Activated T-helper 1 cell treated with Interleukin-2 at 50 U/mL for 16 hours (primary cell): ENCODE measurements around the gene HSF4.

Experiments
- DNase-seq: peaks from one replicate; pipeline ENCODE4 v3.0.0-alpha.2; 2020; ENCODE audit warnings: low read depth

The HSF4 gene

GRCh38 chr16:67184995-67185650, 20.6 kb downstream of the HSF4 start:
- peak; percentile 66 for DNase-seq

GRCh38 chr16:67185651-67186134, 21.1 kb downstream of the HSF4 start:
- no peak for DNase-seq

GRCh38 chr16:67186550-67186950, 22.0 kb downstream of the HSF4 start:
- DNase-seq: no peak

GRCh38 chr16:67187175-67187890, 22.8 kb downstream of the HSF4 start:
- DNase-seq: no peak

GRCh38 chr16:67188323-67188722, 23.8 kb downstream of the HSF4 start:
- no peak for DNase-seq

GRCh38 chr16:67188798-67189197, 24.3 kb downstream of the HSF4 start:
- DNase-seq: no peak

- DNase-seq: no peak
These were observed 25.5 kb downstream of the HSF4 start, which contains the start of gene EXOC3L1 for GRCh38 chr16:67190041-67190440. Gene EXOC3L1, minus strand, starts transcription at chr16:67190136. Its CDS starts 460 bp downstream, at chr16:67189676.

- no peak for DNase-seq
These were observed 26.2 kb downstream of the HSF4 start for GRCh38 chr16:67190448-67191399.

GRCh38 chr16:67191411-67191994, 27.0 kb downstream of the HSF4 start:
- no peak for DNase-seq

GRCh38 chr16:67191995-67192681, 27.6 kb downstream of the HSF4 start, which contains the start of gene E2F4:
Gene E2F4, plus strand, starts transcription at chr16:67192155. Its CDS starts 73 bp downstream, at chr16:67192228.
- DNase-seq: peak; percentile 84

- DNase-seq: no peak
These were observed 28.3 kb downstream of the HSF4 start for GRCh38 chr16:67192781-67193361.

GRCh38 chr16:67193536-67193935, 29.0 kb downstream of the HSF4 start:
- DNase-seq: no peak

GRCh38 chr16:67194260-67194659, 29.7 kb downstream of the HSF4 start:
- no peak for DNase-seq

GRCh38 chr16:67195676-67196075, 31.1 kb downstream of the HSF4 start:
- no peak for DNase-seq

GRCh38 chr16:67196881-67197280, 32.3 kb downstream of the HSF4 start:
- DNase-seq: no peak

GRCh38 chr16:67197704-67198103, 33.2 kb downstream of the HSF4 start:
- DNase-seq: no peak

- no peak for DNase-seq
These were observed 33.7 kb downstream of the HSF4 start for GRCh38 chr16:67198238-67198734.

- no peak for DNase-seq
These were observed 34.7 kb downstream of the HSF4 start, which contains the start of gene ELMO3 for GRCh38 chr16:67199011-67199807. Gene ELMO3, plus strand, starts transcription at chr16:67199131. Its CDS starts 196 bp downstream, at chr16:67199327.

GRCh38 chr16:67199808-67200198, 35.3 kb downstream of the HSF4 start:
- no peak for DNase-seq

GRCh38 chr16:67200491-67200890, 35.9 kb downstream of the HSF4 start:
- DNase-seq: no peak
